Stimulated activated CD4-positive, alpha-beta T cell treated with anti-CD3 and anti-CD28 coated beads, Interleukin-2, amount 100 ng/mL, for 24 hours (primary cell): ENCODE measurements around the gene CPVL.

ENCODE experiments used
- DNase-seq, 2 donors: peaks; one replicate each; pipeline ENCODE4 v3.0.0-alpha.2; 2020

The CPVL gene

GRCh38 chr7:29154076-29154475 is 7.7 kb upstream of the CPVL start:
- DNase-seq: no peak

DNA sequence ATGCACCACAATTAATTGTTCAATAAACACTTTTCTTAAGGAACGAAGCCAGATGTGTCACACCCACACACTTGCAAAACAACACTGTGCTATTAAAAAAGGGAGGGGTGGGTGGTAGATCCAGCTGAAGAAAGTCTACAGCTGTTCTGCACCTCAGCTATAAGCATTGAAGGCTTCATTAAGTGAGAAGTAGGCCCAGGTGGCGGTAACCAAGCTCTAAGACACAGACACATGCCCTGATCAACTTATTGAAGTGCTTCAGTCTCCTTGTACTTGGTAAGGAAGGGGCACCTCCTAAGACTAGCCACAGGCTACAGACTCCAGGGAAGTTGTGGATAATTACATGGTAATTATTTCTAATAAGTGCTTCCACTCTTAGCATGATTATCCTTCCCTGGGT is 4.5 kb upstream of the CPVL start:
- DNase-seq: no peak

GRCh38 chr7:29149036-29149435 is 2.7 kb upstream of the CPVL start:
- DNase-seq: no peak

GRCh38 chr7:29147821-29148220 is 1.5 kb upstream of the CPVL start:
- no peak for DNase-seq

DNA sequence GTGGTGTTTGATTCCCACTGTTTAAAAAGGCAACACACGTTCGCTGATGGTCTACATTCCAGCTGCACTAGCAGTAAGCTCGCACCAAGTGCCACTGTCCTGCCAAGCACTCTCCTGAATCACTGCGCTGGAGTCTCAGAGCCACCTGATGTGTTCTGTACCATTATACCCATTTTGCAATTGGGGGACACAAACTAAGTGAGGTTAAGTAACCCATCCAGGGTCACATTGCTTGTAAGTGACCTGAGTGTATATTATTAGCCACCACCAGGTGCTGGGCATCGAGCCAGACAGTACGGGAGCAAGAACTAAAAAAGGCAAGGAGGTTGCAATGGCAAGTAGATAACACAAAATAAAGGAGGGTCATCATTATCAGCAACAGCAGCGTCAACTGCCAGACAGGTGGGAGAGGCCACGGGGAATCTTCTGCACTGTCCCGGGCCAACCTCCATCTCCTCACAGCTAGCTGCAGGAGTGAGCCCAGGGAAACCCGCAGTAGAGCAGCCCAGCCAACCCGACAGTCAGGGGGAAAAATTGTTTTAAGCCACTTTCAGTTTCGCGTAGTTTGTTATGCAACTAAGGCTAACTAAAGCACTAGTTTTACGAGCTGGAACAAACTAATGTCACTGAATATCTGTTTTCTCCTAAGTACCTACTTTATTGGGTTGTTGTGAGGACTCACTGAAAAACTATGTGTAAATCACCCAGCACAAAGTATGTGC is 712 bp upstream of the CPVL start:
- DNase-seq: no peak

GRCh38 chr7:29145553-29146056 is 732 bp downstream of the CPVL start:
- no peak for DNase-seq

- DNase-seq: no peak
These were observed 2.6 kb downstream of the CPVL start for GRCh38 chr7:29143751-29144150.

DNA sequence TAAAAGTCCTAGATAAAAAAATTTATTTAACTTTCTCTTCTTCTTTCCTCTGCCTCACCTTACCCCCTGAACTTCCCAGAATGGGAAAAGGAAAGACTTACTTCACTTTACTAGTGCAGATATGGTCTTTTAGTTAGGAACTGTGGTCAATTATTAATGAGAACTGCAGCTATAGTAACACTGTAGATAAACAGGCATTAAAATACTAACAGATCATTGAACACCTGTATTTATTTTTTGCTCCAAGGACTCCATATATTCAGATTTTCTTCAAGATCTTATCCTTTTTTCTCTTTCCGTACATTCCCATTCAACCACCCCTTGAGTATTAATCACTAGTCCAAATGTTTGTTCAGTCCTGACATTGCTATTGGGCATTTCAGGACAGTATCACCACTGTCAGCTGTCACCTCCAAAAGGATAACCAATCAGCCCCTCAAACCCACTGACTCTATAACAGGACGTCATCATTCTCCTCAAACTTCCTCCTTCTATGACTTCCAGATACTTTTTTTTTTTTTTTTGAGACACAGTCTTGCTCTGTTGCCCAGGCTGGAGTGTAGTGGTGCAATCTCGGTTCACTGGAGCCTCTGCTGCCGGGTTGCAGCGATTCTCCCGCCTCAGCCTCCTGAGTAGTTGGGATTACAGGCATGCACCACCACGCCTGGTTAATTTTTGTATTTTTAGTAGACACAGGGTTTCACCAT is 4.2 kb downstream of the CPVL start:
- no peak for DNase-seq

- no peak for DNase-seq
These were observed 5.4 kb downstream of the CPVL start for GRCh38 chr7:29140873-29141468.

DNA sequence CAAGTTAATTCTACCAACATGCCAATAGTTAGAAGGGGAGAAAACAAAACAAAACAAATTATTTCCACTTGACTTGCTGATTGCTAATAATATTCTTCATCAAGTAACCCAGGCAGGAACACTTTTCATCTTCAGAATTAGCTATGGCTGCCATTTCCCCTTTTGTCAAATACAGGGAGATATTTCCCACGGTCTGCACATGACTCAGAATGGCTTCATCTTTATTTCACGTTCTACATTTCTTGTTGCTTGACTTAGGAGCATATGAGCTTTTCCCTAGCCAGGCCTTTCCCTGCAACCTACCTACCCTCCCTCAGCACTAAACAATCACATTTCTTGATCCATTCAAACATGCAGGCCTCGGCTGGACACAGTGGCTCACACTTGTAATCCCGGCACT is 6.5 kb downstream of the CPVL start:
- DNase-seq: no peak

DNA sequence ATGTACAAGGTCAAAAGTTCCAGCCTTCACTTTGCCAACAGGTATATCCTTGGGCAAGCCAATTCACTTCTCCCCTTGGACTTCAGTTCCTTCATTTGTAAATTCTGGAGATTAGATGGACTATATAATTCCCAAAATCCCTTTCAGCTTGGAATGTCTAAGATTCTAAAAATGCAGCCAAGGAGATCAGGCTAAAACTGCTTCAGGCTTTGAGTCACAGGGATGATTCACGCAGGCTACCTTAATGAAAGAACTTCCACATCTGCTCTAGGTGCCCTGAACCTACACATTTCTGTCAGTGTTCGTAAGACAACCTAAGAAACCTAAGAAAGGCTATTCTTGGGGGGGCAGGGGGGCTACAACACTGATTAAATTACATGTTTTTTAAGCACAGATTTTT is 7.1 kb downstream of the CPVL start:
- no peak for DNase-seq

GRCh38 chr7:29138588-29138987 is 7.7 kb downstream of the CPVL start:
- no peak for DNase-seq

DNA sequence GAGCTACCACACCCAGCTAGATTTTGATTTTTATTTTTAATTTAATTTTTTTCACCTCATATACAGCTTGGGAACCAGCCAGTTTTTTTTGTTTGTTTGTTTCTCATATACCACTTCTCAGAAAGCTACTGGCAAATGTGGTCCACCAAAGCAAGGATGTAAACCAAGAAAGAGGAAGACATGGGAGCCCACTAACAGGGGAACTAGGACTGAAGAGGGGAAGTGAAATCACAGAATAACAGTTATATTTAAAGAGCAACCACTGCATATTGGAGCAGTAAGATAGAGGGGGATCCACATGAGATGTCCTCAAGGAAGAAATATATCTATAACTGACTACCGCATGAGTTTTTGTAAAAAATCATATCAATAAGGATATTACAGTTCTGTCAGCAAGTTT is 10.5 kb downstream of the CPVL start:
- DNase-seq: no peak

GRCh38 chr7:29132980-29133379 is 13.4 kb downstream of the CPVL start:
- DNase-seq: no peak

DNA sequence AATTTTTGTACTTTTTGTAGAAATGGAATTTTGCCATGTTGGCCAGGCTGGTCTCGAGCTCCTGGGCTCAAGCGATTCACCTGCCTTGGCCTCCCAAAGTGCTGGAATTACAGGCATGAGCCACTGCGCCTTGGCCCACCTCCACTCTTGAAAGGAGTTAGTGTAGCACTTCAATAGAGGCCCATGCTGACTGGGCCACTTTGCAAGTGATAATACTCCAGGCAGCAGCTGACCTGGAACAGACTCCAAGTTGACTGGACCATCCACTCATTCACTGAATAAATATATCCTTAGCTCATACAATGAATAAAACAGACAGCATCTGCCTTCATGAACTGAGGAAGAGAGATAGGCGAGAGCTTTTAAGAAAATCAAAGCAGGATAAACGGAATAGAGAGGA is 14.7 kb downstream of the CPVL start:
- no peak for DNase-seq

GRCh38 chr7:29130096-29130495 is 16.2 kb downstream of the CPVL start:
- DNase-seq: no peak

GRCh38 chr7:29127527-29127926 is 18.8 kb downstream of the CPVL start:
- DNase-seq: no peak

DNA sequence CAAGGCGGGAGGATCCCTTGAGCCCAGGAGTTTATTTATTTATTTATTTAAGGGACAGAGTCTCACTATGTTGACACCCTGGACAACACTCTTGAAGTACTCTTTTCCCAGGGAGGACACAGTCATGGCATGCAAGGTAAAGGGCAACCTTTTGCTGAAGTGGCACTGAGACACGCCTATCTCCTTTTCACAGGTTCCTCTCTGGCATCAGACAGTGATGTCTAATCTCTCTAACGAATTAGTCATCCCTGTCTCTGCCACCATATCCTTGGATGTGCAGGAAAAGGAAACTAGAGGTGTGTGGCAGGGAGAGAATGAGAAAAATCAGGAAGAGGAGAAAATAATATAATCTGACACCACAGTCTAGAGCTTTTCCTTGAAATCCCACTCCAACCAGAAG is 19.5 kb downstream of the CPVL start:
- DNase-seq: no peak

GRCh38 chr7:29123626-29124190 is 22.6 kb downstream of the CPVL start:
- no peak for DNase-seq

DNA sequence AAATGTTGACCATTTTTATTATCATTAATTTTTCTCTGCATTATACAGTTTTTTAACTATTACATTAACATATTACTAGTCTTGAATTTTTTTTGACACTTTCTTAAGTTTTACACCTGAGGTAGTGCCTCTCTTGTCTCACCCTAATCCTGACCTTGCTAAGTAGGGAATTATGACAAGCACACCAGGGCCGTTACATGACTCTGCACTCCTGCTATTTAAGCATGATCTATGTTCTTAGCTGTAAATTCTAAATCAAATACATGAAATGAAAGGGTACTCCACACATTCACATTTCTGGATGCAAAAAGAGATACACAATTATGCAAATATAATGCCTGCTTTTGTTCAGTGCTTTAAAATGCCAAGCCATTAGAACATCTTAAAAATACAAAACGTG is 23.6 kb downstream of the CPVL start:
- DNase-seq: no peak

GRCh38 chr7:29122081-29122480 is 24.3 kb downstream of the CPVL start:
- DNase-seq: no peak

DNA sequence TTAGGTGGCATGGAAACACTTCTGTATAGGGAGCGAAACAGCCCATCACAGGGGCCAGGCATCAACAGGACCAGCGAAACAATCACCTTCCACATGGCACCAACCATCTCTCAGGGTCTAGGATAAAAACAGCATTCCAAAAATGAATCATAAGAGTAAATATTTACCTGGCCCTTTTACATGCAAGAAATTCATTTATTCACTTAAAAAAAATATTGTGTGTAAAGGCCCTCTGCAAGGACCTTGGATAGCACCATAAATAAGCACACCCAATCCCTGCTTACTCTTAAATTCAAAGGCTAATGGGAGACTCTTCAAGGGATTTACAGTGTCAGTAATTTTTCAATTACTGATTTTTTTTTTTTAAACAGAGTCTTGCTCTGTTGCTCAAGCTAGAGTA is 25.4 kb downstream of the CPVL start:
- no peak for DNase-seq

GRCh38 chr7:29119538-29119937 is 26.8 kb downstream of the CPVL start:
- DNase-seq: no peak
